Upper lobe of right lung (tissue), 1 donor: Measurements from ENCODE around the gene PPEF2. TPM values are rescaled to one million over a fixed set of nuclear protein-coding genes. Genes with fewer than 3 reads are reported as not detected.

Experiments
- ATAC-seq: fragments of 200-7000 bp; cut with Tn5 transposase; one replicate; pipeline ENCODE4 v1.9.1; 2020; ENCODE audit warnings: mild to moderate bottlenecking, moderate library complexity
- DNase-seq: peaks from one replicate; pipeline ENCODE4 v3.0.0-alpha.2; 2020
- H3K27ac ChIP-seq: fragments of 200-600 bp; one replicate; pipeline ENCODE4 v1.8.0; 2022
- H3K27me3 ChIP-seq: fragments of 200-600 bp; one replicate; pipeline ENCODE4 v1.8.0; 2022; ENCODE audit warnings: mild to moderate bottlenecking
- H3K36me3 ChIP-seq: fragments of 200-600 bp; one replicate; pipeline ENCODE4 v1.8.0; 2022
- H3K4me1 ChIP-seq: fragments of 200-600 bp; one replicate; pipeline ENCODE4 v1.8.0; 2022
- H3K4me3 ChIP-seq: fragments of 200-600 bp; one replicate; pipeline ENCODE4 v1.8.0; 2022; ENCODE audit warnings: mild to moderate bottlenecking
- H3K9me3 ChIP-seq: fragments of 200-600 bp; one replicate; pipeline ENCODE4 v1.8.0; 2022
- CTCF ChIP-seq: fragments of 200-600 bp; IDR thresholded peaks from one replicate; pipeline ENCODE4 v1.8.0; 2022; ENCODE audit warnings: antibody characterized with exemption
- intact Hi-C: fragments of 100-400 bp; cut with DNase I; formaldehyde crosslinking; loops from one replicate; pipeline ENCODE4 v1.11.0; 2022
- total RNA-seq: library from RNA; stranded (reverse); fragmentation: NEBNext Ultra II Directional; extraction: Animal tissue kit (Norgen Biotek cat#: 25700); gene quantifications from one replicate; pipeline ENCODE4 v1.2.1, GENCODE V29; 2021
- donor health status: DM: no; HTN: yes; CAD: no; lungs with severe emphysema.

Gene PPEF2
- total RNA-seq, 1 donor from 2014 or later: not detected

GRCh38 chr4:75823812-75824211, 78.4 kb downstream of the PPEF2 start:
- no peaks in the 10 kb centered on the region for H3K4me1 ChIP-seq
- H3K27me3 ChIP-seq: no peaks in the 10 kb centered on the region
- H3K4me3 ChIP-seq: no peak overlapping the region
- no peak for DNase-seq
- H3K27ac ChIP-seq: no peak overlapping the region
- intact Hi-C loops: no loop called here
- TF ChIP-seq CTCF: no peak
- H3K36me3 ChIP-seq: no peaks in the 10 kb centered on the region
- ATAC-seq: no peak
- H3K9me3 ChIP-seq: no peaks in the 10 kb centered on the region

- Histone ChIP-seq H3K27me3 (no peaks in the 10 kb centered on the region), H3K36me3 (no peaks in the 10 kb centered on the region), H3K27ac (no peak overlapping the region), H3K9me3 (no peaks in the 10 kb centered on the region), H3K4me3 (no peak overlapping the region), H3K4me1 (no peaks in the 10 kb centered on the region)
- intact Hi-C loops: no loop called here
- DNase-seq (no peak), ATAC-seq (no peak)
- TF ChIP-seq CTCF: no peak
Measured at GRCh38 chr4:75822416-75822815, 79.8 kb downstream of the PPEF2 start.

GRCh38 chr4:75821966-75822365, 80.3 kb downstream of the PPEF2 start:
- no peaks in the 10 kb centered on the region for H3K27me3 ChIP-seq
- no peaks in the 10 kb centered on the region for H3K9me3 ChIP-seq
- H3K4me3 ChIP-seq: no peak overlapping the region
- no peaks in the 10 kb centered on the region for H3K36me3 ChIP-seq
- ATAC-seq (no peak), DNase-seq (no peak)
- no peaks in the 10 kb centered on the region for H3K4me1 ChIP-seq
- intact Hi-C loops: no loop called here
- no peak overlapping the region for H3K27ac ChIP-seq
- TF ChIP-seq CTCF: no peak

GRCh38 chr4:75821216-75821615, 81.0 kb downstream of the PPEF2 start:
- no peaks in the 10 kb centered on the region for H3K4me1 ChIP-seq
- no peak overlapping the region for H3K4me3 ChIP-seq
- no peak for TF ChIP-seq CTCF
- no peak overlapping the region for H3K27ac ChIP-seq
- no peaks in the 10 kb centered on the region for H3K27me3 ChIP-seq
- ATAC-seq (no peak), DNase-seq (no peak)
- H3K9me3 ChIP-seq: no peaks in the 10 kb centered on the region
- intact Hi-C loops: no loop called here
- no peaks in the 10 kb centered on the region for H3K36me3 ChIP-seq

- intact Hi-C loops: no loop called here
- no peaks in the 10 kb centered on the region for H3K9me3 ChIP-seq
- H3K36me3 ChIP-seq: peaks cover under 1% of the 10 kb centered on the region
- no peak for DNase-seq
- no peak overlapping the region for H3K4me3 ChIP-seq
- no peak overlapping the region for H3K27ac ChIP-seq
- H3K27me3 ChIP-seq: no peaks in the 10 kb centered on the region
- no peaks in the 10 kb centered on the region for H3K4me1 ChIP-seq
- no peak for ATAC-seq
- TF ChIP-seq CTCF: no peak
Measured at GRCh38 chr4:75820676-75821075, 81.6 kb downstream of the PPEF2 start.

GRCh38 chr4:75820197-75820596, 82.1 kb downstream of the PPEF2 start:
- ATAC-seq: no peak

More at GRCh38 chr4:75820197-75820596, 82.1 kb downstream of the PPEF2 start:
- no peaks in the 10 kb centered on the region for H3K9me3 ChIP-seq
- TF ChIP-seq CTCF: no peak
- H3K4me3 ChIP-seq: no peak overlapping the region
- intact Hi-C loops: no loop called here
- no peak for DNase-seq
- no peaks in the 10 kb centered on the region for H3K4me1 ChIP-seq
- peaks cover 6% of the 10 kb centered on the region for H3K36me3 ChIP-seq
- H3K27ac ChIP-seq: no peak overlapping the region
- no peaks in the 10 kb centered on the region for H3K27me3 ChIP-seq
